Liver (tissue), 9 donors: Measurements from ENCODE around the gene UGT1A5. TPM values are rescaled to one million over a fixed set of nuclear protein-coding genes. Genes with fewer than 3 reads are reported as not detected.

Source experiments
- DNase-seq: peaks from one replicate; pipeline ENCODE4 v3.0.0-alpha.2; 2017; ENCODE audit warnings: low spot score
- H3K27ac ChIP-seq, 2 donors: one replicate each; pipeline ENCODE4 v1.7.0; 2013; ENCODE audit warnings: inconsistent platforms in 2 of 2, low read length in 2 of 2, control low read depth in 1 of 2, low read depth in 1 of 2, mild to moderate bottlenecking in 1 of 2
- H3K27me3 ChIP-seq, 4 donors: one replicate each; pipeline versions ENCODE4 v1.6.1 to v1.7.0; 2013; ENCODE audit warnings: low read length in 3 of 4, inconsistent platforms in 1 of 4, mild to moderate bottlenecking in 1 of 4, moderate library complexity in 1 of 4; ENCODE audit not compliant: control insufficient read depth in 4 of 4, insufficient read depth in 4 of 4
- H3K36me3 ChIP-seq, 4 donors: one replicate each; pipeline versions ENCODE4 v1.6.1 to v1.7.0; 2013; ENCODE audit warnings: low read length in 3 of 4, mild to moderate bottlenecking in 3 of 4, low read depth in 1 of 4, moderate library complexity in 1 of 4; ENCODE audit not compliant: control insufficient read depth in 4 of 4, insufficient read depth in 3 of 4
- H3K4me1 ChIP-seq, 4 donors: one replicate each; pipeline versions ENCODE4 v1.6.1 to v1.7.0; 2013; ENCODE audit warnings: low read length in 3 of 4, mild to moderate bottlenecking in 3 of 4, moderate library complexity in 1 of 4; ENCODE audit not compliant: control insufficient read depth in 4 of 4, insufficient read depth in 4 of 4
- H3K4me3 ChIP-seq, 3 donors: one replicate each; pipeline versions ENCODE4 v1.6.1 to v1.7.0; 2013; ENCODE audit warnings: low read length in 3 of 3, control low read depth in 1 of 3, low read depth in 1 of 3, mild to moderate bottlenecking in 1 of 3
- H3K9ac ChIP-seq, 2 donors: one replicate each; pipeline ENCODE4 v1.7.0; 2013; ENCODE audit warnings: low read length in 2 of 2, mild to moderate bottlenecking in 2 of 2, moderate library complexity in 2 of 2, control low read depth in 1 of 2, low read depth in 1 of 2
- H3K9me3 ChIP-seq, 4 donors: one replicate each; pipeline versions ENCODE4 v1.6.1 to v1.7.0; 2013; ENCODE audit warnings: low read length in 3 of 4; ENCODE audit not compliant: control insufficient read depth in 4 of 4
- GABPA ChIP-seq, 2 donors: IDR thresholded peaks in 1 of 2; conservative IDR thresholded peaks in 1 of 2; 2 replicates each; pipeline ENCODE4 v1.6.1; 2016; ENCODE audit warnings: antibody characterized with exemption in 2 of 2, mild to moderate bottlenecking in 1 of 2, moderate library complexity in 1 of 2
- HNF4A ChIP-seq, 2 donors: conservative IDR thresholded peaks; 2 replicates each; pipeline ENCODE4 v1.6.1; 2016; ENCODE audit warnings: antibody characterized with exemption in 2 of 2, mild to moderate bottlenecking in 2 of 2
- JUND ChIP-seq, 2 donors: IDR thresholded peaks; 2 replicates each; pipeline ENCODE4 v1.6.1; 2016; ENCODE audit warnings: antibody characterized with exemption in 2 of 2
- NR2F2 ChIP-seq: IDR thresholded peaks from 2 replicates; pipeline ENCODE4 v1.6.1; 2016; ENCODE audit warnings: antibody characterized with exemption
- RXRA ChIP-seq, 2 donors: IDR thresholded peaks; 2 replicates each; pipeline ENCODE4 v1.6.1; 2017 to 2018; ENCODE audit warnings: antibody characterized with exemption in 2 of 2, mild to moderate bottlenecking in 1 of 2
- WGBS: extraction: QIAGEN DNeasy Blood & Tissue Kit; methylation state at CpG from one replicate; pipeline ENCODE4 v1.1.7; 2013; 5-methylcytosine and 5-hydroxymethylcytosine counted together
- polyA plus RNA-seq, 2 donors: library from polyadenylated mRNA; stranded (reverse) in 1 of 2; unstranded in 1 of 2; fragments of 200-250 nt in 1 of 2; fragments of >200 nt in 1 of 2; fragmentation: Nextera tagmentation in 1 of 2; extraction: Ambion mirVana in 1 of 2; gene quantifications; one replicate each; pipeline versions ENCODE4 v1.2.1 to v1.2.3, GENCODE V29; 2013 to 2015
- total RNA-seq, 2 donors: library from RNA; depleted of rRNA; stranded (reverse); fragments of >200 nt; gene quantifications; one replicate each; pipeline ENCODE4 v1.2.3, GENCODE V29; 2014
- TF ChIP-seq, protein P1 (sequence below): fragments of 150-350 bp; IDR thresholded peaks from 2 replicates; pipeline ENCODE4 v1.5.1; 2017; ENCODE audit warnings: improper control_type of control experiment, low read depth, low read length; ENCODE audit not compliant: missing input control
- TF ChIP-seq, protein P2 (sequence below): IDR thresholded peaks from 2 replicates; pipeline ENCODE4 v1.6.1; 2016; ENCODE audit warnings: antibody characterized with exemption
- donor health status: healthy.
- donor health status: healthy.
- donor health status: healthy.
- donor health status: healthy.
- donor health status: healthy.

Gene UGT1A5
- total and polyA plus RNA-seq, 4 donors: 0.14 to 1.8 (median 1.6) TPM; not detected in 1

DNA sequence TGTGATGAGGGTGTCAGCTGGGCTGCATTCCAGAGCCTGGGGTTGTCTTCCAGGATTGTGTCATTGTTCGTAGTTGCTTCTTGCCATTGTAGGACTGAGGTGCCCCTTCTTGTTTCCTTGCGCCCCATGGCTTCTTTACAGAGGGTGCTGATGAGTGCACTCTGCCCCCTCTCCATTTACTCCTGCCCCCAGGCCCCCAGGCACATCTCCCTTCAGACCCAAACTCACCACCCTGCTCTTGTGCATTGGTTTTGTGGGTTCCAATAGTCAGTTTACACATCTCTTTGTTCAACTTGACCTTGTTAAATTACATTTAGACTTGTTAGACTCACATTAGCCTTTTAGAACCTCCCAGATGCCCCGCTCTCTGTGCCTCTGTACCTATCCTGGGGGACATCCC lies 108.5 kb downstream of the UGT1A5 start (continued):
- TF ChIP-seq, protein P1, sequence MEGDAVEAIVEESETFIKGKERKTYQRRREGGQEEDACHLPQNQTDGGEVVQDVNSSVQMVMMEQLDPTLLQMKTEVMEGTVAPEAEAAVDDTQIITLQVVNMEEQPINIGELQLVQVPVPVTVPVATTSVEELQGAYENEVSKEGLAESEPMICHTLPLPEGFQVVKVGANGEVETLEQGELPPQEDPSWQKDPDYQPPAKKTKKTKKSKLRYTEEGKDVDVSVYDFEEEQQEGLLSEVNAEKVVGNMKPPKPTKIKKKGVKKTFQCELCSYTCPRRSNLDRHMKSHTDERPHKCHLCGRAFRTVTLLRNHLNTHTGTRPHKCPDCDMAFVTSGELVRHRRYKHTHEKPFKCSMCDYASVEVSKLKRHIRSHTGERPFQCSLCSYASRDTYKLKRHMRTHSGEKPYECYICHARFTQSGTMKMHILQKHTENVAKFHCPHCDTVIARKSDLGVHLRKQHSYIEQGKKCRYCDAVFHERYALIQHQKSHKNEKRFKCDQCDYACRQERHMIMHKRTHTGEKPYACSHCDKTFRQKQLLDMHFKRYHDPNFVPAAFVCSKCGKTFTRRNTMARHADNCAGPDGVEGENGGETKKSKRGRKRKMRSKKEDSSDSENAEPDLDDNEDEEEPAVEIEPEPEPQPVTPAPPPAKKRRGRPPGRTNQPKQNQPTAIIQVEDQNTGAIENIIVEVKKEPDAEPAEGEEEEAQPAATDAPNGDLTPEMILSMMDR: no peak

DNA sequence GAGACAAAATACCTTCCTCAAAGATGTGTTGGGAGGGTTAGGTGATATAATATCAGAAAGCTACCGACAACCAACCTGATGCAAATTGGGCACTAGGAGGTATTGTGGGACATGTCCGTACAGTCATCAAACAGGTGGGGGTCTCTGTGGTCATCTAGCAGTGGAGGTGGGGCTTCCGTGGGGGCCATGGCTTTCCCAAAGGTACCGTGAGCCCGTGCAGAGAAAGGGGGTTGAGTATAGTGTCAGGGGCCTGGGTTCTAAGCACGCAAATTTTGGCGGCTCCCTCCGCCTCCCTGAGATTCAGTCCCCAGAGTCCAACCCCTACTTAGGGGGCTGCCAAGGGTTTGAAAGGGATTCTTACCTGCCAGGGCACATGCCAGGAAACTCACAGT lies 109.0 kb downstream of the UGT1A5 start:
- H3K4me3 ChIP-seq: no peak overlapping the region
- H3K9me3 ChIP-seq: no peaks in the 10 kb centered on the region
- 88% methylated on average over 8 of the region's 8 CpGs for WGBS
- peak overlapping the region; percentile 87 to 88 for H3K27ac ChIP-seq
- no peaks in the 10 kb centered on the region for H3K36me3 ChIP-seq
- no peaks in the 10 kb centered on the region for H3K27me3 ChIP-seq
- H3K9ac ChIP-seq: no peak overlapping the region
- DNase-seq: no peak
- TF ChIP-seq JUND (IDR thresholded peaks at IDR 0.05) (no peak), GABPA (IDR thresholded peaks at IDR 0.05 in 1 of 2, conservative IDR thresholded peaks at IDR 0.05 in 1 of 2) (no peak), HNF4A (conservative IDR thresholded peaks at IDR 0.05) (no peak)
- TF ChIP-seq, protein P2, sequence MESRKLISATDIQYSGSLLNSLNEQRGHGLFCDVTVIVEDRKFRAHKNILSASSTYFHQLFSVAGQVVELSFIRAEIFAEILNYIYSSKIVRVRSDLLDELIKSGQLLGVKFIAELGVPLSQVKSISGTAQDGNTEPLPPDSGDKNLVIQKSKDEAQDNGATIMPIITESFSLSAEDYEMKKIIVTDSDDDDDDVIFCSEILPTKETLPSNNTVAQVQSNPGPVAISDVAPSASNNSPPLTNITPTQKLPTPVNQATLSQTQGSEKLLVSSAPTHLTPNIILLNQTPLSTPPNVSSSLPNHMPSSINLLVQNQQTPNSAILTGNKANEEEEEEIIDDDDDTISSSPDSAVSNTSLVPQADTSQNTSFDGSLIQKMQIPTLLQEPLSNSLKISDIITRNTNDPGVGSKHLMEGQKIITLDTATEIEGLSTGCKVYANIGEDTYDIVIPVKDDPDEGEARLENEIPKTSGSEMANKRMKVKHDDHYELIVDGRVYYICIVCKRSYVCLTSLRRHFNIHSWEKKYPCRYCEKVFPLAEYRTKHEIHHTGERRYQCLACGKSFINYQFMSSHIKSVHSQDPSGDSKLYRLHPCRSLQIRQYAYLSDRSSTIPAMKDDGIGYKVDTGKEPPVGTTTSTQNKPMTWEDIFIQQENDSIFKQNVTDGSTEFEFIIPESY: no peak
- TF ChIP-seq, protein P1: no peak
- peaks cover 6 to 38% (median 24%) of the 10 kb centered on the region in 4 donors for H3K4me1 ChIP-seq

DNA sequence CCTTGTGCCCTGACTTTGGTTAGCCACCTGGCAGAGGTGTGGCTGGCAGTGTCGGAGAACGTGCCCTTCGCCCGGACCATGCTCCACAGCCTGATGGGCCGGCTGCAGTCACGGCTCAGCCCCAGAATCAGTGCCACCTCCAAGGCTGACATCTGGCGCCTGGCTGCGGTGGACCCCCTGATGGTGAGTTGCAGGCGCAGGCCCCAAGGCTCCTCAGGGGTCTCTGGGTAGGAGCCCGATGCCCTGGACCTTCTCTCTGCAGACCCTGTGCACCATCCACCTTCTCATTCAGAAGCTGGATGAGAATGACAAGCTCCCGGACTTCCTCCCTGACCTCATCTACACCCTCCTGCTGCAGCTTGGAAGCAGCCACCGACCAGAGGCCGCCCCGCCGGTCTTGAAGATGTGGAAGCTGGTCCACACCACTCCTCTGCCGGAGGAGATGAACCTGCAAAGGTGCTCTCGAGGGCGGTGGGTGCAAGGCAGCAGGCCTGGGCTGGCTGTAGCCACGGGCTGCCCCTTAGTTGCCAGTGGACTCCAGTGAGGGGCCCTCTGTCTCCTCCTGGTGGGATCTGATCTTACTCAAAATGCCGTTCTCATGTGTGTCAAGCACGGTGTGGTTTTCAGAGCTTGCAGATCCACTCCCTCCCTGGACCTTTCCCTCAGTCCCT lies 109.5 kb downstream of the UGT1A5 start:
- H3K36me3 ChIP-seq: no peaks in the 10 kb centered on the region
- H3K4me1 ChIP-seq: peaks cover 6 to 38% (median 24%) of the 10 kb centered on the region in 4 donors
- 64% methylated on average over 21 of the region's 21 CpGs for WGBS
- TF ChIP-seq RXRA (IDR thresholded peaks at IDR 0.05): peak in 1 of 2 donors; percentile 71
- TF ChIP-seq HNF4A (conservative IDR thresholded peaks at IDR 0.05): peak in 1 of 2 donors; percentile 63
- no peak for TF ChIP-seq NR2F2
- H3K4me3 ChIP-seq: peak overlapping the region in 1 of 3 donors; percentile 38
- peak overlapping the region; percentile 32 to 68 for H3K9ac ChIP-seq
- H3K27me3 ChIP-seq: no peaks in the 10 kb centered on the region
- DNase-seq: no peak
- H3K27ac ChIP-seq: peak overlapping the region; percentile 87 to 88
- H3K9me3 ChIP-seq: no peaks in the 10 kb centered on the region

Other genes with a start within 250 kb of the UGT1A5 start
- gene USP40, start 146.1 kb upstream of the UGT1A5 start, total RNA-seq: 10 to 100 TPM; 12.0 to 29.0 TPM
- gene USP40, start 146.1 kb upstream of the UGT1A5 start, polyA plus RNA-seq: 10 to 100 TPM; 13.7 to 20.4 TPM
- gene UGT1A8, start 95.3 kb upstream of the UGT1A5 start, total RNA-seq: under 1 TPM in 1 of 2 donors, not detected in 1; 0.17 TPM
- gene UGT1A8, start 95.3 kb upstream of the UGT1A5 start, polyA plus RNA-seq: under 1 TPM; 0.48 to 0.51 TPM
- gene UGT1A10, start 76.5 kb upstream of the UGT1A5 start, total RNA-seq: under 1 TPM in 1 of 2 donors, not detected in 1; 0.08 TPM
- under 1 TPM in 1 of 2 donors, not detected in 1; 0.08 TPM for gene UGT1A10, start 76.5 kb upstream of the UGT1A5 start, polyA plus RNA-seq
- 10 to 100 TPM in 1 of 2 donors, not detected in 1; 14.3 TPM for gene UGT1A9, start 41.0 kb upstream of the UGT1A5 start, total RNA-seq
- gene UGT1A9, start 41.0 kb upstream of the UGT1A5 start, polyA plus RNA-seq: 10 to 100 TPM; 23.8 to 62.3 TPM
- gene UGT1A7, start 31.0 kb upstream of the UGT1A5 start, total RNA-seq: 1 to 10 TPM in 1 of 2 donors, not detected in 1; 2.2 TPM
- under 1 TPM; 0.02 to 0.38 TPM for gene UGT1A7, start 31.0 kb upstream of the UGT1A5 start, polyA plus RNA-seq
- gene UGT1A6, start 20.0 kb upstream of the UGT1A5 start, total RNA-seq: 10 to 100 TPM in 1 of 2 donors, not detected in 1; 46.5 TPM
- 100 to 1,000 TPM in 1 of 2 donors, 10 to 100 TPM in 1; 33.4 to 103 TPM for gene UGT1A6, start 20.0 kb upstream of the UGT1A5 start, polyA plus RNA-seq
- gene UGT1A4, start 5.8 kb downstream of the UGT1A5 start, total RNA-seq: 100 to 1,000 TPM in 1 of 2 donors, not detected in 1; 136 TPM
- gene UGT1A4, start 5.8 kb downstream of the UGT1A5 start, polyA plus RNA-seq: 100 to 1,000 TPM; 103 to 446 TPM
- gene UGT1A3, start 16.1 kb downstream of the UGT1A5 start, total RNA-seq: 10 to 100 TPM in 1 of 2 donors, not detected in 1; 18.2 TPM
- gene UGT1A3, start 16.1 kb downstream of the UGT1A5 start, polyA plus RNA-seq: 10 to 100 TPM in 1 of 2 donors, 1 to 10 TPM in 1; 7.0 to 61.6 TPM
- gene UGT1A1, start 47.4 kb downstream of the UGT1A5 start, total RNA-seq: 100 to 1,000 TPM in 1 of 2 donors, not detected in 1; 145 TPM
- gene UGT1A1, start 47.4 kb downstream of the UGT1A5 start, polyA plus RNA-seq: 100 to 1,000 TPM; 288 to 386 TPM
- gene MROH2A, start 65.4 kb downstream of the UGT1A5 start, total RNA-seq: under 1 TPM in 1 of 2 donors, not detected in 1; 0.08 TPM
- under 1 TPM; 0.09 to 0.28 TPM for gene MROH2A, start 65.4 kb downstream of the UGT1A5 start, polyA plus RNA-seq
- 10 to 100 TPM in 1 of 2 donors, under 1 TPM in 1; 0.08 to 32.9 TPM for gene HJURP, start 141.6 kb downstream of the UGT1A5 start, total RNA-seq
- gene HJURP, start 141.6 kb downstream of the UGT1A5 start, polyA plus RNA-seq: 1 to 10 TPM in 1 of 2 donors, under 1 TPM in 1; 0.94 to 1.9 TPM
- gene TRPM8, start 204.5 kb downstream of the UGT1A5 start, total RNA-seq: 10 to 100 TPM in 1 of 2 donors, 1 to 10 TPM in 1; 1.1 to 79.2 TPM
- 10 to 100 TPM; 19.8 to 46.5 TPM for gene TRPM8, start 204.5 kb downstream of the UGT1A5 start, polyA plus RNA-seq